NCI-H345 treated with DMSO at 0.1 percent for 48 hours (cell line): ENCODE results near the gene NR4A3.

Source experiments
- DNase-seq: peaks from one replicate; lab custom pipeline; 2025; ENCODE audit not compliant: unreplicated experiment; lab: John Stamatoyannopoulos, UW

NR4A3 gene

GRCh38 chr9:99873531-99873930, 51.8 kb downstream of the NR4A3 start:
- no peak for DNase-seq

- DNase-seq, result no peak
Measured at GRCh38 chr9:99873943-99874584, 52.4 kb downstream of the NR4A3 start.

GRCh38 chr9:99876190-99876589, 54.5 kb downstream of the NR4A3 start:
- no peak for DNase-seq

- DNase-seq, result no peak
Measured at GRCh38 chr9:99878651-99879050, 57.0 kb downstream of the NR4A3 start.

GRCh38 chr9:99881769-99882168, 60.1 kb downstream of the NR4A3 start:
- DNase-seq, result no peak

GRCh38 chr9:99885747-99886146, 64.1 kb downstream of the NR4A3 start:
- DNase-seq, result no peak

- no peak for DNase-seq
Measured at GRCh38 chr9:99889120-99889519, 67.4 kb downstream of the NR4A3 start.

GRCh38 chr9:99894826-99895225, 73.1 kb downstream of the NR4A3 start:
- DNase-seq, result no peak

- DNase-seq, result no peak
Measured at GRCh38 chr9:99895510-99895909, 73.8 kb downstream of the NR4A3 start.

GRCh38 chr9:99896119-99896518, 74.4 kb downstream of the NR4A3 start:
- no peak for DNase-seq

GRCh38 chr9:99903393-99903792, 81.7 kb downstream of the NR4A3 start:
- DNase-seq, result no peak

- DNase-seq, result peak; percentile 38
Measured at GRCh38 chr9:99905833-99906402, 84.2 kb downstream of the NR4A3 start.

GRCh38 chr9:99906403-99907207, 84.9 kb downstream of the NR4A3 start, which contains the start of gene STX17:
Gene STX17, plus strand, starts transcription at chr9:99906654. Its CDS starts 8,586 bp downstream, at chr9:99915240.
- DNase-seq, result peak; percentile 62

GRCh38 chr9:99907208-99907532, 85.5 kb downstream of the NR4A3 start:
- DNase-seq, result no peak

- DNase-seq, result no peak
Measured at GRCh38 chr9:99911600-99911999, 89.9 kb downstream of the NR4A3 start.
